GM21367 (cell line): ENCODE measurements around the gene NFIC.

Experiments used
- ATAC-seq: cut with Tn5 transposase; IDR thresholded peaks from one replicate; pipeline ENCODE4 v1.9.1; 2021; ENCODE audit not compliant: unreplicated experiment

Gene NFIC

GRCh38 chr19:3358689-3359014, 7.7 kb upstream of the NFIC start:
- no peak for ATAC-seq

GRCh38 chr19:3359015-3359918, 7.1 kb upstream of the NFIC start:
- no peak for ATAC-seq

DNA sequence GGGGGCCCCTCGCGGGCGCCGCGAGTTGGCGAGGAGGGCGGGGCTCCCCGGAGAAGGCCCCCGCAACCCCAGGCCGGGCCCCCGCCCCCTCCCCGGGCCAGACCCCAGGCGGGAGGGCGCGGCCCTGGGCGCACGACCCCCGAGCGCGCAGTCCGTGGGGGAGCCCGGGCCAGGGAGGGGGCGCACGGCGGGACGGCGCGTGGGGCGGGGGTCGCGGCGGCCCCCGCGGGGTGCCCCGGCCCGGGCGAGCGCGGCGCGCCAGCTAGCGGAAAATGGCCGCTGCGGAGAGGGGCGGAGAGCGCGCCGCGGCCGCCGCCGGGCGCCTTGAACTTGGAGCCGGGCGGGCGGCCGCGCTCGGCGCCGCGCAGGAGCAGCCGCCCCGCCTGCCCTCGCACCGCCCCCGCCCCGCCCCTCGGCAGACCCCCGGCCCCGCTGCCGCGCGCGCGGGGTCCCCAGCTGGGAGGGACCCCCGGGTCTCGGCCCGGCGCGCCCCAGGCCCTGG, 6.4 kb upstream of the NFIC start:
- ATAC-seq: no peak

DNA sequence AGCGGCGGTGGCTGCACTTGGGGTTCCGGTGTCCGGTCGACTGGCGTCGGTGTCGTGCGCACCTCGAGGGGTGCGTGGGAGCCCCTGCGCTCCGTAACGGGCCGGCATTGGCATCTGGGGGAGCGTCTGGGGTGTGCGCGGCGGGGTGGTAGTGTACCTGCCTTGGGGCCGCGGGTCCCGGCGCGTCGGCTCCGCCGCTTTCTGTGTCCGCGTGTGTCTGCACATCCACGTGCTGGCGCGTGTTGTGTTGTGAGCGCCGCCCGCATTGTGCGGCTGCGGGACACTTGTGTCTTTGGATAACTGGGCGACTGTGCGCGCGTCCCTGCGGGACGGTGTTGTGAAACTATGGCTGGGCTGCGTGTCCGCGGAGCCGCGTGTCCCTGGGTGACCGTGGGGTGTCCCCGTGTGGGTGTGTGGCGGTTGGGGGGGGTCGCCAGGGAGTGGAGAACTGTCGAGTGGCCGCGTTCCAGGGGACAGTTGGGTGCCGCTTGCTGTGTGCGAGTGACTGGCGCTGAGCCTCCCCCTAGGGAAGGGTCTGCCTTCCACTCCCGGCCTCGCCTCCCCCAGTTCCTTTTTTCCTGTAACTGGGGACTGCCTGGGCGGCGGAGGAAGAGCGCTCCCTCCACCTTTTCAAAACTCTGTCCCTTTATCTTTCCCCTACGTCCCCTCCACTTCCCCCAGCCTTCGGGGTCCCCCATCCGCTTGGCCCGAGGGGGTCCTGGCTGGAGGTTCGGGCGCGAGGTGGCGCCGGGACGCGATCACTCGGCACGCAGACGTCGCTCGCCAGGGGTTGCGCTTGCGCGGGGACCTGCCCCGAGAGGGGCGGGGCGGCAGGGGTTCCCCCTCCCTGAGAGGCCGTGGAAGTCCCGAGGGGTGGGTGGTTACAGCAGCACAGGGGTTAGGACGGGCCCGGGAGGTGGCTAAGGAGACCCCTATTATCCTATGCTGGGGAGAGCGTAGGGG, 5.7 kb upstream of the NFIC start:
- ATAC-seq: no peak

DNA sequence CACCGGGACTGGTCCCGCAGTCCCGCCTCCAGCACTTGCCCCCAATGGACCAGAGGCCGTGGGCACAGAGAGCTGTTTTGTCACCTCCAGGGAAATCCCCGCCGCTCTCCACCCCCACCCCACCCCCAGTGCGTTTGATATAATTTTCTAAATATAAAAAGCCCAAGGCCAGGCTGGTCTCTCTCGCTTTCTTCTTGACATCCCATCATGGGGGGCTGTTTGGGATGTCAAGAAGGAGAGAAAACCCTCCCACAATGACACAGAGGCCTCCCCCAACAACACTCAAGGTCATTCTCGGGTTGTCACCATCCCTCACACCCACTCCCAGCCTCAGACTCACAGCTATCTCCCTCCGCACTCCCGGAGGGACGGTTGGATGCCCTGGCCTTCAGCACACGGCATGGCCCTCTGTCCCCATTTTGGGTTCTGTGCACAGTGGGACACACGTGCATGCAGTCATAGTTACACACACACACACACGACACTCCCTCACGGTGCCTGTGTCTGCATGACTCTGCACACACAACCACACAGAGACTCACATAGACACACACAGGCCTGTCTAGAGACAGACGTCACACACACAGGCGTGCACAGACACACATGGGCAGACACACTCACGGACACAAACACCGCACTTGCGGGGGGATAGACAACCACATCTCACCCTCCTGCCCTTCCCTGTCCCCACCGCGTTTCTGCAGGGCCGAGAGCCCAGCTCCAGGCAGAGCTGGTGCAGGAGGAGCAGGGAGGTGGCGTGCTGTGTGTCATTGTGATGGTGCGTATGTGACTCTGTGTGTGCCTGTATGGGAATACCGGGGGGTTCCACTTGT, 4.8 kb upstream of the NFIC start:
- ATAC-seq: no peak

DNA sequence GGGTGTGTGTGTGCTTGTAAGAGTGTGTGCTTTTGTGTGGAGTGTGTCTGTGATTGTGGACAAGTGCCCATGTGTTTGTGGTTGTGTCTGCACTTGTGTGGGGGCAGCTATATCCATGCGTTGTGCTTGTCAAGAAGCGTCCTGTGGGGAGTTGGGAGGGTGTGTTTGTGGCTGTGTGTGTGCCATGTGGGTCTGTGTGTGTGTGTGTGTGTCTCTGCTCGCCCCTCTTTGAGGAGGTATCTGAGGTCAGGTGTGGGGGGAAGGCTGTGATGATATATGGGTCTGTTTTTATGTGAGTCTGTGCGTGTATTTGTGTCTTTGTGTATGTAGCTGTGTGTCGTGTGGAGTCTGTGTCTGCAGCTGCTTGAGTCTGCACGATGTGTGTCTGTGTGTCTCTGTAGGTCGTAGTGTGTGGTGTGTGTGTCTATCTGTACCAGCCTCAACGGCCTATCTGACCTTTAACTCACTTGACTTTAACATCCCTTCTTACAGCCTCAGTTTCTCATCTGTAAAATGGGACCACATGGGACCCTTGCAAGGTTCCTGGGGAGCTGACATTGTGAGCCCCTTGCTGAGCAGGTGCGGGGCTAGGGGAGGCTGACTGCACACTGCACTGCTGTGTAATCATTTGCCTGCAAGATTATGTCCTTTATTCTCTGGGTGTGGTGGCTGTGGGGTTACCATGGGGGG, 4.0 kb upstream of the NFIC start:
- no peak for ATAC-seq

GRCh38 chr19:3363841-3364500, 2.4 kb upstream of the NFIC start:
- ATAC-seq: no peak

DNA sequence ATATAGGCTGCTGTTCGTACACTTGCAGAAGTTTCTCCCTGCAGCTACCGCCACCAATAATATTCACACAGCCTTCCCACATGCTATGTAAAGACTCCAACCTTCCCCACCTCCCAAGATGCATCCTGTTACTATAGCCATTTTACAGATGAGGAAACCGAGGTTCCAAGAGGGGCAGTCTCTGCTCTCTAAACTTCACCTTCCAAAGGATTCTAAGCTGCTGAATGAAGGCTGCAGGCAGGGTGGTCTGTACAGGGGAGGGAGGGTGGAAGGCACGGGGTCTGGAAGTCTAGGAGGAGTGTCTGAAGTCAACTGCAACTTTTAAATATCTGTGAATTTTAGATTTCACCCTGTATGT, 1.9 kb upstream of the NFIC start:
- ATAC-seq: no peak

DNA sequence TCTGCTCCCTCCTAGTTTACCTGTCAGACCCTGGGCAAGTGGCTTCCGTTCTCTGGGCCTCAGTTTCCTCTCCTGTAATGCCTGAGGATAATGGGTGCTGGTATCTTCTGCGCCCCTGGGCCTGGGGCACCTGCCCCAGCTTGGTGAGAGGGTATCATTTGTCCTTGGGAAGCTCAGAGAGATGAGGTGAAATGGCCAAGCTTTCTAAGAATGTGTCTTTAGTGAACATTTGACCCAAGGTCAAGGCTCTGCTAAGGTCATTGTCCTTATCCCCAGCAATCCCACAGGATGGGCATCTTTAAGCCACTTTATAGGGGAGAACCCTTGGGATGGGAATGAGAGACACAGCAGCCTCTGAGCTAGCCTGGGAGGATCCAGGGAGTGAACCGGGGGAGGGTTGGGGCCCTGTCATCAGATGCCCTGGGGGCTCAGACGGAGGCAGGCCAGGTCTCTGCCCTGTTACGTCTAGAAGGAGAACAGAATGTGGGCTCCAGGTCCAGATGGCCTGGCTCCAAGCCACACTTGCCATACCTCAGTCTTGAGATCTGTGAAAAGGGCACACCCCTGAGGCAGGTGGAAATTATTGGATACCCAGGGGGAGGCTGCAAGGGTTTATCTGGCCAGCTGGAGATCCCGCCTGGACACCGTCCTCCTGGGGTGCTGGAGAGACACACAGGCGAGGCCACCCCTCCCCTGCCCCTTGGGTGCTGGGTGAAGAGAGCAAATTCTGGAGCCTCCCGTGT, 1.1 kb upstream of the NFIC start:
- no peak for ATAC-seq

DNA sequence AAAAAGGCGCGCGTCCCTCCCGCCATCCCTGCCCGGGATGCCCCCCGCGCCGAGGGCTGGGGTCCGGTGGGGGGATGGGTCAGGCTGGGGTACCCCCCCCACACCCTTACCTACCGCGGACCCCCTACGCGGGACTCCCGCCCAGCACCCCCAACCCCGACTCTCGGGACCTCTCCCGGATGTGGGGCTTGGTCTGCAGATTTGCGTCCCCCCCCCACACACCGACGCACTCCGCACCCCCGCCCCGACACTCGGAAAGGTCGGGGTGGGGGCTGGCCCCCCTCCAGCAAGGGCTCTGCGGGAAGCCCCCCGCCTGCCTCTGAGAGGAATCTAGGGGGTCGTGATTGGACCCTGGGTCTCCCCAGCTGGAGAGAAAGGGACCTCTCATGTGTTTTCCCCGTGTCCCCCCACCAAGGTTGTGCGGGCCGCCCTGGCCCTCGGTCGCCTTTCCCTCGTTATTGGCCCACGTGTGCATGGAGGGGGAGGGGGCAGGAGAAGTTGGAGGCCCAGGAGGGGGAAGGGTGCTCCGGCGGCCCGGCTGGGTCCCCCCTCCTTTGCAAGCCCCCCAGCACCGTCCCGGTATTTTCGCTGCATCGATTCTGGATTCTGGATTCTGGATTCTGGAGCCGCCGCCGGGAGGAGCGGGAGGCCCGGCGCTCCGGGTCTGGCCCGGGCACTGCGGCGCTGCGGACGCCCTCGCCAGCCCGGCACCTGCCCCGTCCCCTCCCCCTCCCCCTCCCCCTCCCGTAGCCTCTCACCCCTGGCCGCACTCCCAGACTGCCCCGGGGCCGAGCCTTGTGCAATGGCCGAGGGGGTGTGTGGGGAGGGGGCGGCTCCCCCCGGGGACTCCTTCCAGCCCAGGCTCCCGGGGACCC, 607 bp downstream of the NFIC start:
- no peak for ATAC-seq

DNA sequence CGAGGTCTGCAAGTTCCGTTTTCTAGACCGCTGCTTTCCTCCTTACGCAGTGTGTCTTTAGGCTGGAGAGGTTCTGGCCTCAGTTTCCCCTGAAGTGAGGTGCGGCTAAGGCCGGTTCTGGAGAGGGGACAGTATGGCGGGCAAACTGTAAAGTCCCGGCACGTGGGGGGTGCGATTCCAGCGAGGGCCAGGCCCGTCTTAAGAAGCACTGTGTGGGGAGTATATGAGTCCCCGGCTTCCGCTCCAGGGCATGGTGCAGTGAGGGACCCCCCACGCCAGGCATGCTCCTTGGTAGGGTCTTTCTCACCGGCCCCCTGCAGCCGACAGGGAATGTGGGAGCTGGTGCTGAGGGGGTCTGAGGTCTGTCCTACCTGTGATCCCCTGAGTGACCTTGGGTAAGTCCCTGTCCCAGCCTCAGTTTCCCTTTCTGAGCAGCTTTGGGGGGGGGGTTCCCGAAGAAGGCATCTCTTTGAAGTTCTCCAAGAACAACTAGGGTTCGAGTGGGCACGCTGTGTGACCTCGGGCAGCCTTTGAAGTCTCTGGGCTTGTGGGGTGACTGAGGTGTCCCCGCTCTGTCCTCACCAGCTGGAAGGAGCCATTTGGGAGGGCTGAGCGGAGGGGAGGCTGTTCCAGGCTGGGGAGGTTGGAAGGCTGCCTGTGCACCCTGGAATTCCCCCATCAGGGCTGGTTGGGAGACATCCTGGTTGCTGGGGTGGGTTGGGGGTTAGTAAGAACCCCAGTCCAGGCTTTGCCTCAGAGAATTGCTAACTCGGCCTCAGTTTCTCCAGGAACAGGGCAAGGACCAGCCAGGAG, 1.5 kb downstream of the NFIC start:
- no peak for ATAC-seq

GRCh38 chr19:3368441-3368795, 2.0 kb downstream of the NFIC start:
- no peak for ATAC-seq

- no peak for ATAC-seq
These were observed 2.5 kb downstream of the NFIC start for GRCh38 chr19:3368848-3369336.

- no peak for ATAC-seq
These were observed 3.2 kb downstream of the NFIC start for GRCh38 chr19:3369337-3370213.

GRCh38 chr19:3370214-3370720, 3.9 kb downstream of the NFIC start:
- no peak for ATAC-seq
